ENCODE measurements around the gene RPS3.

The RPS3 gene

DNA sequence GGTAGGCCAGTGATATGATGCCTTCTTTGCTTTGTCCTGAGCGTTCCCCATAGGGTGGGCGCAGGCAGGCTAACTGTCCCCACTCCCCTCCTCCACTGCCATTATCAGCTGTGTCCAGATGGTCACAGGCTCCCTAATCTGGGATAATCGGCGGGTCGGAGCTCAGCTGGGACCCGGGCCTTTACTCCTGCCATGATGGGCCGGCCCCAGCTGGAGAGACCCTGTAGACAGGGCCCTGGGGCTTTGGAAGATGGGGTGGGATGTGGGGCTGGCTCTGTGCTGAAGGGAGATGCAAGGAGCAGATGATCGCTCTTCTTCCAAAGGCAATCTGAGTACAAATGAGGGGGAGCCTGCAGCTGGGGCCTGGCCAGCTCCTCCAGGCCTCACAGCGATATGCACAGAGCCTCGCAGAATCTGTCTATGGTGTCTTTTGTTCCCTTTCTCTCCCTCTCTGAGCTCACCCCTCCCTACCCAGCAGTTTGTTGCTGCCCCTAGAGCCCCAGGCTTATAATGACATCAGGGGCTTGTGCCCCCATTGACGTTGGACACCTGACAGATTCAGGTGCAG, 21.8 kb downstream of the RPS3 start:
- DNase-seq: no peak

DNA sequence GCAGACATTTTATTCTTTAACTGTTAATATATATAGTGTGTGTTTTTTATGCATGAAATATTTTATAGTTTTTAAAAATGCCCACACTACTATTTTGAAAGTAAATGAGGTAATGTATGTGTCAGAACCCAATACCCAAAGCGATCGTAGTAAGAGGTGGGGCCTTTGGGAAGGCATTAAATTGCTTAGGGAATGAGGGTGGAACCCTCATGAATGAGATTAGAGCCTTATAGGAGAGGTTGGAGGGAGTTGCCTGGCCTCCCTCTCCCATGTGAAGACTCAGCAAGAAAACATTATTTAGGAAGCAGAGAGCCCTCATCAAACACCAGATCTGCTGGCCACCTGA, 22.6 kb downstream of the RPS3 start:
- no peak for DNase-seq

DNA sequence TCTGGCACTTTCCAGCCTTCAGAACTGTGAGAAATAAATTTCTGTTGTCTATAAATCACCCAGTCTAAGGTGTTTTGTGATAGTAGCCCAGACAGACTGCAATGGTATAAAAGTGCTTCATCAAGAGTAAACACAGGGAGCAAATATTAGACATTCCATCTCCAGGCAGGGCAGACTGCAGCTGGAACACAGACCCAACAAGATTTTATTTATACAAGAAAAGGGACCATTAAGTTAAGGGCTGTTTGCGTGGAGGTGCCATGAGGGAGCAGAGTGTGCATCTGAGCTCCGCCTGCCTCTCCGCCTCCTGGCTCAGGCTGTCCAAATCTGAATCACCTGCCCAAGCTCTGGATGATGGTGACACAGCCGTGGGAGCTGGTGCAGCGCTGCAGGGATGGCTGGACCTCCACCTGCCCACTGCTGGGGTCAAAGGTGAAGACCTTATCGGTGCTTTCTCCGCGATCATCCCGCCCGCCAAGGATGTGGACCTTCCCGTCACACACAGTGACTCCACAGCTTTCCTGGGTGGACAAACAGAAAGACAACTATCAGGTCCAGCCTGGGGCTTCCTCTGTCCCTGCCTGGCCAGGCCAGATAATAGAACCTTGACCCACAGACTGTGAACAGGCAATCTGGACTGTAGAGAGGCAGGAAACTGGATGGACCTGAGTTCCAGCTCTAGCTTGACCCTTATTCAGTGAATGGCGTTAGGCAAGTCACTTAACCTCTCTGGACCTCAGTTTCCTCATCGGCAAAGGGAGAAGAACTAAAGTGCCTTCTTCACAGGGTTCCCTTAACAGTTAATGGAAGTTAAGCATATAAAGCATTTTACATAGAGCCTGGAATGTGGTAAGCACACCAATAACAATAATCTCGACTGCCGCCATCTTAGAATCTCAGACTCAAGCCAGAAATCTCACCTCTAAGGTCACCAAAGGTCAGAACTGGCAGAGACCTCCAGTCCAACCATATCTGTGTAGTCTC, 23.2 kb downstream of the RPS3 start:
- no peak for DNase-seq

DNA sequence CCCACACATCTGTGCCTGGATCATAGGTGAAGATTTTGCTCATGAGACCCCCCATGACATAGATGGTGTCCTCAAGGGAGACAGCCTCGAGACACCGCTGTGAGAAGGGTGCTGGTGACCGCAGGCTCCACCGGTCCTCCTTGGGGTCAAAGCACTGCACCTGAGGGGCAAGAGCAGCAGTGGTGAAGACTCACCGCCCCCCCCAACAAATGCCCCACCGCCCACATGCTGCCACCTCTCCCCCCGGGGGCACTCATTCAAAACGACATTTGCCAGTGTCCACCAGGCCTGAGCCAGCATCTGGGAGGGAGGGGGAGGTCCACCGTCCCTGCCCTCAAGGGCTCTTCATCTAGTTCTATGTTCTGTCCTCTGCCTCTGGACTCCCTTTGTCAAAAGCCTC, 24.4 kb downstream of the RPS3 start:
- no peak for DNase-seq

DNA sequence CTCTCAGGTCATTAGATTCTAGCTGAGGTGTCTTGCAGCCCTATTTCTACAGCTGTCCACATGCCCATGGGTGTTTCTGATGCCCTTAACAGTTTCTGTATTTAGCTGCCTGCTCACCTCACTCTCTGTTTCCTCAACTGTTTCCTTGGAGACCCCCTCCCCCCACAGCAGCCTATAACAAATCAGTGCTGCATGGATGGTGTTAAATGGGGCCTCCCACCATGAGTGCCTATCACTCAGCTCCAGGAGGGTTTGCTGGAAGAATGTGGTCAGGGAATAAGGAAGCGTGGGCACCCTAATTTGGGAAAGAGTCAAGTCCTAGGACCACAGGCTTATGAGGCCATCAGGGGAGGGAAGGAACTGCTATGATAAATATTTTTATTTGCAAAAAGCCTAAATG, 25.1 kb downstream of the RPS3 start:
- no peak for DNase-seq

DNA sequence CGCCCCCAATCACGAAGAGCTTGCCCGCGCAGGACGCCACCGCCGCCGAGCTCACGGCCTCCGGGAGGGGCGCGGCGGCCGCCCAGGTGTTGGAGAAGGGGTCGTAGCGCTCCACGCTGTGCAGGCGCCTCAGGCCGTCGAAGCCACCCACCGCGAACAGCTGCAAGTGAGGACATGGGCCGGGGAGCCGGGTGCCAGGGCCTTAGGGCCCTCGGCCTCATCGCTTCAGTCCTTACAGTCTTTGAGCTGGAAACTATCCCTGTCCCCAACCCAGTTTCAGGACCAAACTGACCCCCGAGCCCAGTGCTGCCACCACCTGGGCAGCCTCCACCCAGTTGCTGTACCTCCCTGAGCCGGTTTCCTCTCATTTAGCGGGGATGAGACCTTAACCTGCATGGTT, 26.1 kb downstream of the RPS3 start:
- DNase-seq: no peak

DNA sequence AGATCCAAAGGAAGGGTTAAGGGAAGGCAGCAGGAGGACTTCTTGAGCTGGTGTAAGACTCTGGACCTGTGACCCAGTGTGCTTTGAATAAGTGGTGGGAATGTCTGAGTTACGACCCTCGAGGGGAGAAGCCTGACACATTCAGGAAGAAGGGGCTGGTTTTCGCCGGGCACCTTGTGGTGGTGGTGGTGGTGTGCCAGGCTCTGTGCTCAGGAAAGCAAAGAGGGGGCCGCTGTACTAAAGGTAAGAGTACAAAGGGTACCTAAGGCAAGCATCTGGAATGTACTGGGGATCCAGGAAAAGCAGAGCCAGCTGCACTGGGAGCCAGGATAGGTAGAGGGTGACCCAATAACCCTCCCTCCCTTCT, 27.4 kb downstream of the RPS3 start:
- DNase-seq: no peak

DNA sequence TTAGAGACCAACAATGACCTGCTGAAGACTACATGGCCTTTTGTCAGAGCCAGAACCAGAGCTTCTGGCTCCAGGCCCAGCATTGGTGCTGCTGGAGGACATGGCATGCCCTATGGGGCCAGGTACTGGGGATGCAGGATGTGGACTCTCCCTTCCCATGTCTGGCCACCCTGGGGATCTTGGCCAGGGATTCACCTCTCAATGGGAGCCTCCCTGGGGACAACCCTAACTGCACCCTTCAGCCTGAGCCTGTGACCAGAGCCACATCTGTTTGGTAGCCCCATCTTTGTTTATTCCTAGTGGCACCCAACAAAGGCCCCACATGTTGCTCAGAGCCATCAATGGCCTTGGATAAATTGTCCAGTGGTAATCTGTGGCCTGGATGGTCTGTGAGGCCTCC, 27.9 kb downstream of the RPS3 start:
- no peak for DNase-seq

DNA sequence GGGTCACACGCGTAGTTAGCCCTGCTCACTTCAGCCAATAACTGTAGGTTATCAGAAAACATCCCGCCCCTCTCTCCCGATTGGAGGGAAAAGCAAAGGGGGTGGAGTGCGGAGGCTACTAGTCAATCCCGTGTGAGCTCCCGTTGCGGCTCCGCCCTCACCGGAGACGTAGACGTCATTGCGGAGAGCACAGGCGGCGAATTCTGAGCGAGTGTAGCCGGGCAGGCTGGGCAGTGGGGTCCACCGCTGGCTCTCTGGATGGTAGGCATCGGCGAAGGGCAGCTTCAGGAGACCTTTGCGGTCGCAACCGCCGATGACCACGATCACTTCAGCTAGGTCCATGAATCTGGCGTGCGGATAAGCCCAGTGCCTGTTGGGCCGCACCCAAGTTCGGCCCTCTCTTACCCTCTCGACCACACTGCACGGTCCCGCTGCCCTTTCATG, 29.0 kb downstream of the RPS3 start:
- DNase-seq: no peak

DNA sequence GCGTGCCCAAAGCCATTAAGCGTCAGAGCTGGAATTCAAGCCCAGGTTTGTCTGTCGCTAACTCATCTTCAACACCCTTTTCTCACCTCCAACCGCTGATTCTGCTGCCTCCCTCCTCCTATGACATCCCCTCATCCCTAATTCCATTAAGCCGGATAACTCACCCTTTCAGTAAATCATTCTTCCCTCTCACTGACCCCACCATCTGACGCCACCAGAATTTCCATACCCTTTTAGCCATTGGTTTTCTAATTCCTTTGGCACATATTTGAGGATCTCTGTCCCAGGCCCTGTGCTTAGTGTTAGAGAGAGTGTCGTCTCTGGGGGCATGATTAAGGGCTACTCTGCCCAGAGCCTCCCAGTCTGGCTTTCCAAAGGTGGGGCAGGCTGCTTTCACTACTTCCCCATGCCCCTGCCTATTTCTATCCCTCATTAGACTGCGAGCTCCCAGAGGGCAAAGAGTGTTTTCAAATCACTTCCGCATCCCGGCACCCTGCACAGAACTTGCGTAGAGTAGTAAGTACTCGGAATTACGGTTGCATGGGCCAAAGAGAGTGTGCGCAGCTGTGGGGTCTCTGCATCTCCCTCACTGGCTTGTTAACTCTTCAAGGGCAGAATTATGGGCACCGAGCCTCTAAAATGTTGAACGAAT, 29.8 kb downstream of the RPS3 start:
- no peak for DNase-seq

DNA sequence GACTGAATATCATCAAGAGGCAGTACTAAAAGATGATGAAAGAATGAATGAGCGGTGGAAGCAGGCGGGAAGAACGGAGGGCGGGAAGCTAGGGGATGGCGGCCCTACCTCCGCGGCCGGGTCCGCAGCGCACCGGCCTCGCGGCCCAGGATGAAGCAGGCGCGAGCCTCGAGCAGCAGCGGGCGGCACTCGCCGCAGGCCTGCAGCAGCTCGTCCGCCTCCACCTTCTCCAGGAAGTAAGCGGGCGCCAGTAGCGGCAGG, 30.3 kb downstream of the RPS3 start:
- no peak for DNase-seq

DNA sequence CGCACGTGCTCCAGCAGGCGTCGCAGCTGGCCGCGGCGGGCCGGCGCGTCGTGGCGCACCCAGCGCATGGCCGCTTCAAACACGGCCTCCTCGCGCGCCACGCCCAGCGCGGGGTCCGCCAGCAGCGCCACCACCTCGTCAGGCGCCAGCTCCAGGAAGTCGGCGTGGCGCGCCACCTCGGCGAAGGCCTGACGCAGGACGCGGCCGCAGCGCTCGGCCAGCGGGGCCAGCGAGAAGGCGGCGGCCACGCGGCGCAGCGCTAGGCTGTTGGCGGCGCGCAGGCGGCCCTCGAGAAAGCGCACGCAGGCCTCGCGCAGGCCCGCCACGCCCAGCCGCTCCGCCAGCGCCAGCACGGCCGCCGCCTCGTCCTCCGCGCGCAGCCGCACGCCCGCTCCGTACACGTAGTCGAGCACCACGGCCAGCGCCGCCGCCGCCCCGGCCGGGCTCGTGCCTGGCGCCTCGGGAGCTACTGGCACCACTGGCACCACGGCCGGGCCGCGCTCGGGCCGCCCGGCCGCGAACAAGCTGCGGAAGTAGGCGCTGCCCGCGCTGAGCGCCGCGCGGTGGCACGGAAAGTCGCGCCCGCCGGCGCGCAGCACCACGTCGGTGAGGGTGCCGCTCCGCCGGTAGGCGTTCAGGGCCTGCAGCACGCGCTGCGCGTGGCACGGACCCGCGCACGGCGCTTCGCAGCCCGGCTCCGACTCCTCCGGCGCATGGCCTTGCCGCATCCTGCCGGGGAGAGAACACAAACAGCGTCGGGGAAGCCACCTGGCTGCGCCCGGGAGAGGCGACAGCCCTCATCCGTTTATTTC, 30.8 kb downstream of the RPS3 start:
- DNase-seq: no peak

DNA sequence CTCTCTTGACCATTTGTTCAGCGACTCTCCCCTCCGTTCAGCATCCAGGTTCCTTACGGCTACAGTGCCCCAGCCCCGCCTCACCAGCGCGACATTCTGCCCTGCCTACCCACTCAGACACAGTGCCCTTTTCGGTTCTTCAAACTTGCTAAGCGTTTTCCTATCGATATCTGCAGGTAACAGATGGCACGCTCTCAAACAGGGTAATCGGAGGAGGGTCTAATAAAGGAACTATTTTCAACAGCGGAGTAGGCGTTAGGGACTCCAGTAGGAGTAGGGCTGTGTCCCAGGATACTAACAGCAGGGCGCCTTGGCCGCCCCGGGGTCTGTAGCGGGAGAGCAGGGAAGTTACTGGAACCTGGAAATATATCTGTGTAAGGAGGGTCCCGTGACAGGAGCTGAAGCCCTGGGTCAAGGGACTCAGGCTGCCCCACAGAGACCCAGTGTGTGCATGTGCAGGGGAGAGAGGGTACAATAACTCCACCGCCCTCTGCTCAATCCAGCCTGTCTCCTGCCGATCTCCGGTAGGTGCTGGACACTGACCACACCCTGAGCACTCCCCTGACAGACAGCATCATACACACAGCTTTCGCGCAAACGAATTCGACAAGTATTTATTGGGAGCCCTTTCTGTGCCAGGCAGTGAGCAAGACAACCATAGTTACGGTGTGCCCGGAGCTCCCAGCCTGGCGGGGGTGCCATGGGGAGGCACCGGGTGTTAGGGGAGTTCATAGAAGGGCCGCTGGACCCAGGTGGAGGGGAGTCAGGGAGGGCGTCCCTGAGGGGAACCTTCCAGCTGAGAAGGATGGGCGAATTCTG, 31.6 kb downstream of the RPS3 start:
- no peak for DNase-seq

DNA sequence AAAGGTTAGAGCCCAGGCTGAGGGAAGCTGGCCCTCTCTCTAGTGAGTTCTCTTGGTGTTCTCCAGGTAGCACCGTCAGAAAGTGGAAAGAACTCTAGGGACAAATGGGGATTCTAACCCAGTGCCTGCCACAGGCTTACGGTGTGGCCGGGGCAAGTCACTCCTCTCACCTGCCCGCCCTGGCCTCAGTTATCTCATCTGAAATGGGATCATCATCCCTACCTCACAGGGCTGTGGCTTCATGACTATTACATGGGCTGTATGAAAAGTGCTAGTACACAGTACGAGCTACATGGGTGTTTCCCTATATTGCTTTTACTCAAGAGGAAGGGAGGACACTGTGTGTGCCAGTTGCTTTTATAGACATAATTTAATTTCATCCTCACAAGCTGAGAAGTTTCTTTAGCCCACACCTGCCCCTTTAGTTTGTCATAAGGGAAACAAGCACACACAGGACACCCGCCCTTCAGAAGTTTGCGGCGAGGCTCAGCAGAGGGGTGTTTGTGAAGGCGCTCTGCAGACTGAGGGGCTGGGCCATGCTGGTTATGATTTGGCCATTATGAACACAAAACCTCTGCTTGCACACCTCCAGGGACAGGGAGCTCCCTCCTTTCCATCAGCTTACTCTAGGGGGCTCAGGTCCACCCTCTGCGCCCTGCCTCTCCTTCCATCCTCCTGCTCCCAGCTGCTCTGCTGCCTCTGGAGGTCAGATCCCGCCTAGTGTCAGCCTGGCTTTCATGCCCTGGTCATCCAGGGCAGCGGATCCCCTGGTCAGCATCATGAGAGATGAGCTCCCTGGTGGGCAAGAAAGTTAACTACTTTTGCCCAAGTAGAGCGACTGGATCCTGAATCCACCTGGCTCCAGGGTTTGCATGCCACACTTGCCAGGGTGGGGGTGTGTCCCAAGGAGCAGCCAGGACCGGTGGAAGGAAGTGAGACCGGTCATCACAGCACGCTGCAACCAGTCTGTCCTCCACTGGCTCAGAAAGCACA, 32.5 kb downstream of the RPS3 start:
- DNase-seq: no peak

DNA sequence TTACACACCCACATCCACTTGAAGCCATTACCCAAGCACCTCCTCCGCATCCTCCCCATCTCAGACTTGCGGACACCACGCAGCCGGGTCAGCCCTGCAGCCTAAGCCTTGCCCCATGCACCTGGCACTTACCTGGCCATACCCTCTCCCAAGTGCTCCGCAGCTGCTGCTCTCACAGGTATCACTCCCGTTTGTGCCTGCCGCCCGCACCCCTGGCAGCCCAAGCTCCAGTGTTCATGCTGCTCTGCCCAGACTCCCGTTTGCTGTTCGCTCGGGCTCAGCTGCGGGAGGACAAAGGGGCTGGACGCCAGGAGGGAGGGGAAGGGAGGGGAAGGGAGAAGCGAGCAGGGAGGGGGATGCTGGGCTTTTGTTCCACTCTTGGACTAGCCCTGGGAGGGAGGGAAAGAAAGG, 33.6 kb downstream of the RPS3 start, which contains the start of gene KLHL35:
Gene KLHL35, minus strand, starts transcription at position 293 of the 411 bp plus-strand sequence. CDS start 2,574 bp downstream, outside the sequence.
- no peak for DNase-seq

DNA sequence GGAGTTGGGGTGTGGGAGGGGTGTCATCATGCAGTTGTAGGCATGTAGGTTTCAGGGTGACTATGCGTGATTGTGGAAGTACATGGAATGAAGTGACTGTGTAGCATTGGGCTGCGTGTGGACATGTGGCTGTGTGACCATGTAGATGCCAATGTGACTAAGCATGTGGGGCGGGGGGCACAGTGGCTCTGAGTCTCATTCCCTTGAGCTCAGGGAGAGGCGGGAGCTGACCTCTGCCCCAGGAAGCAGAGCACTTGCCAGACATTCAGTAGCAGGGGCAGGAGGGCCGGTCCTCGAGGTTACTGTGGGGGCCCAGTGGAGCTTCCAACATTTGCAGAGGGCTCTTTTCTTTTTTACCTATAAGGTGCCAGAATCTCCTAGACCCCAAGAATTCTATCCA, 34.1 kb downstream of the RPS3 start:
- no peak for DNase-seq

DNA sequence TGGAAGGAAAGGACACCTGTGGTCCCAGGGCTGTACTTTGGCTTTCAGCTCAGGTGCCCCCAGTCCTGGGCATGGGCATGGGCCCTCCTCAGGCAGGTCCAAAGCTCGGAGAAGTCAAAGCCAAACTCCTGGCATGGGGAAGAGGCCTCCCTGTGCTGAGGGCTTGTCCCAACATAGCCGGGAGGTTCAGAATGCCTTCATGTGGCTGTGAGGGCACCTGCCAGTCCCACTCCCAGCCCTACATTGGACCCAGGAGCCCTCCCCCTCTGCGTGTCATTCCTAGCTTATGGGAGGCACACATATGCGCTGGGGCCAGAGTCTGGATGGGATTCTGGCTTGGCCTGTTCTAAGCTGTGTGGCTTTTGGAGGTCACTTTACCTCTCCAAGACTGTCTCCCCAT, 34.7 kb downstream of the RPS3 start:
- no peak for DNase-seq

DNA sequence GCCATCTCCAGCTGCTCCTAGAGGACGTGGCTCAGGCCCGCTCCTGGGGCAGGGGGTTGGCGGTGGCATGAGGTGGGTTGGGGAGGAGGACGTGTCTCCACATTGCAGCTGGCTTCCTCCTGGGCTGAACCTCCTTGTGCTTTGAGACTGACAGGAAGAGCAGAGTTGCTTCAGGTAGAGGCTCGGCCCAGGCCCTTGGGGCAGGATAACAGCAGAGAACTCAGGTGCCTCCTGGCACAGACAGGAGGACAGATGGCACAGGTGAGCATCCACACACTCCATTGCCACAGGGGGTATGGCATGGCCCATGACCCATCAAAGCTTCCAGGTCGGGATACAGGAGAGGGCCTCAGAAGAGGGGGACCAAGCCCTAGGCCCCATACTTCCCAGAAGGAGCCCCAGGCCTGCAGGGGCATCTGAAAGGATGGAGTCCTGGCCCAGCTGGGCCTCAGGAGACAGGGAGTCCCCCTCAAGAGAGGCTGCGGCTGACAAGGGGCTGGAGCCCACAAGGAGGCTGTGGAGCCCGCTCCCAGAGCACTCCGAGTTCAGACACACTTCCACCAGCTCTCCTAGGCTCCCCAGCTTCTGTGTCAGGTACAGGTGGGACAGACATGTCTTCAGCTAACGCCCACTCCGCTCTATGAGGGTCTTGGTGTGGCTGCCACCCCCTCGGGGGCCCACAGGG, 35.7 kb downstream of the RPS3 start:
- no peak for DNase-seq

DNA sequence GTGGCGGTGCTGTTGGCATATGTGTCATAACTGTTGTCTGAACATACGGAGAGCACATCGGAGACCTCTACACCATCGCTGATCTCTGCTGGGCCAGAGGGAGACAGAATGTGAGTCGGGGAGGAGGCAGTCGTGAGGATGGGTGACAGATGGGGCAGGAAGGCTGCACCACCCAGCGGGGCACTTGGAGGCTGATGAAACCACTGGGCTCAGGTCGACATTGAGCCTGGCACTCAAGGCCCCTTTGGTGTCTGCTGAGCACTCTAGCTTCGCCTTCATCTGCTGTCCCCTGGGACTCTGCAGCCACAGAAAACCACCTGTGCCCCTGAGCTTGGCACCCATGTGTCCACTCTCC, 36.2 kb downstream of the RPS3 start:
- DNase-seq: no peak

DNA sequence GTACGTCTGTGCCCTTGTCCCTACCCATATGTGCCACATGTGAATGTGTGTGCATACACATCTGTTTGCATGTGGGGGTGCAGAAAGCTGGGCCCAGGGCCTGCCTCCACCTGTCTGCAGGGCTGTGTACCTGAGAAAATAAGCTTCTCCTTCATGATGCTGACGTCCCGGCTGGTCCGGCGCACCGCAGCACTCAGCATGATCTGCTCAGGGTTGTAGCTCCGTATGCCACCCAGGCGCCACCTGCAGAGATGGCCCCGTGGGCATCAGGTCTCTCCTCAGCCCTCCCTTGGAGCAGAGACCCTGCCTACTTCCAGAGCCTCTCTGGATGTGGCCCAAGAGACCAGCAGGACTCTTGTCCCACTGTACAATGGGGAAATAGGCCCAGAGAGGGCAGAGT, 37.5 kb downstream of the RPS3 start:
- DNase-seq: no peak

Measured in SIG-M5 (cell line).